ENCODE measurements around the gene RELCH.

Gene RELCH

GRCh38 chr18:62325806-62326645 lies 139.0 kb downstream of the RELCH start:
- peak overlapping the region; percentile 50 for H3K9ac ChIP-seq (ENCODE audit: low read length)
- H3K4me3 ChIP-seq (ENCODE audit: low read length): peak overlapping the region; percentile 74
- peaks cover 57% of the 10 kb centered on the region for H3K4me1 ChIP-seq (ENCODE audit: control insufficient read depth, low read depth, low read length)
- no peaks in the 10 kb centered on the region for H3K9me3 ChIP-seq (ENCODE audit: control insufficient read depth, low read depth, low read length)
- H3K27me3 ChIP-seq (ENCODE audit: control insufficient read depth, insufficient read depth, low read length): peaks cover 50% of the 10 kb centered on the region
- H3K36me3 ChIP-seq (ENCODE audit: control insufficient read depth, low read depth, low read length): no peaks in the 10 kb centered on the region
- H3K27ac ChIP-seq (ENCODE audit: low read length): no peak overlapping the region

- Histone ChIP-seq H3K27me3 (ENCODE audit: control insufficient read depth, insufficient read depth, low read length) (peaks cover 45% of the 10 kb centered on the region), H3K27ac (ENCODE audit: low read length) (no peak overlapping the region), H3K9me3 (ENCODE audit: control insufficient read depth, low read depth, low read length) (no peaks in the 10 kb centered on the region), H3K9ac (ENCODE audit: low read length) (no peak overlapping the region), H3K4me3 (ENCODE audit: low read length) (peak overlapping the region; percentile 74), H3K36me3 (ENCODE audit: control insufficient read depth, low read depth, low read length) (no peaks in the 10 kb centered on the region), H3K4me1 (ENCODE audit: control insufficient read depth, low read depth, low read length) (peaks cover 50% of the 10 kb centered on the region)
These were observed 139.7 kb downstream of the RELCH start for GRCh38 chr18:62326646-62327348.

GRCh38 chr18:62327977-62328376 lies 140.9 kb downstream of the RELCH start:
- Histone ChIP-seq H3K27ac (ENCODE audit: low read length) (no peak overlapping the region), H3K36me3 (ENCODE audit: control insufficient read depth, low read depth, low read length) (no peaks in the 10 kb centered on the region), H3K4me1 (ENCODE audit: control insufficient read depth, low read depth, low read length) (peaks cover 39% of the 10 kb centered on the region), H3K9me3 (ENCODE audit: control insufficient read depth, low read depth, low read length) (no peaks in the 10 kb centered on the region), H3K4me3 (ENCODE audit: low read length) (no peak overlapping the region), H3K9ac (ENCODE audit: low read length) (no peak overlapping the region), H3K27me3 (ENCODE audit: control insufficient read depth, insufficient read depth, low read length) (peaks cover 39% of the 10 kb centered on the region)

- Histone ChIP-seq H3K27ac (ENCODE audit: low read length) (no peak overlapping the region), H3K4me1 (ENCODE audit: control insufficient read depth, low read depth, low read length) (peaks cover 32% of the 10 kb centered on the region), H3K9me3 (ENCODE audit: control insufficient read depth, low read depth, low read length) (no peaks in the 10 kb centered on the region), H3K27me3 (ENCODE audit: control insufficient read depth, insufficient read depth, low read length) (peaks cover 37% of the 10 kb centered on the region), H3K4me3 (ENCODE audit: low read length) (no peak overlapping the region), H3K9ac (ENCODE audit: low read length) (no peak overlapping the region), H3K36me3 (ENCODE audit: control insufficient read depth, low read depth, low read length) (no peaks in the 10 kb centered on the region)
These were observed 141.8 kb downstream of the RELCH start for GRCh38 chr18:62328586-62329525.

- H3K9me3 ChIP-seq (ENCODE audit: control insufficient read depth, low read depth, low read length): no peaks in the 10 kb centered on the region
- H3K9ac ChIP-seq (ENCODE audit: low read length): no peak overlapping the region
- H3K27me3 ChIP-seq (ENCODE audit: control insufficient read depth, insufficient read depth, low read length): peaks cover 27% of the 10 kb centered on the region
- H3K27ac ChIP-seq (ENCODE audit: low read length): no peak overlapping the region
- H3K36me3 ChIP-seq (ENCODE audit: control insufficient read depth, low read depth, low read length): no peaks in the 10 kb centered on the region
- H3K4me3 ChIP-seq (ENCODE audit: low read length): no peak overlapping the region
- H3K4me1 ChIP-seq (ENCODE audit: control insufficient read depth, low read depth, low read length): peaks cover 25% of the 10 kb centered on the region
These were observed 142.8 kb downstream of the RELCH start for GRCh38 chr18:62329691-62330454.

GRCh38 chr18:62330650-62331049 lies 143.6 kb downstream of the RELCH start:
- no peaks in the 10 kb centered on the region for H3K9me3 ChIP-seq (ENCODE audit: control insufficient read depth, low read depth, low read length)
- peaks cover 25% of the 10 kb centered on the region for H3K4me1 ChIP-seq (ENCODE audit: control insufficient read depth, low read depth, low read length)
- H3K9ac ChIP-seq (ENCODE audit: low read length): no peak overlapping the region
- no peak overlapping the region for H3K4me3 ChIP-seq (ENCODE audit: low read length)
- H3K27me3 ChIP-seq (ENCODE audit: control insufficient read depth, insufficient read depth, low read length): peaks cover 24% of the 10 kb centered on the region
- no peak overlapping the region for H3K27ac ChIP-seq (ENCODE audit: low read length)
- H3K36me3 ChIP-seq (ENCODE audit: control insufficient read depth, low read depth, low read length): no peaks in the 10 kb centered on the region

GRCh38 chr18:62331581-62332356 lies 144.7 kb downstream of the RELCH start:
- no peaks in the 10 kb centered on the region for H3K9me3 ChIP-seq (ENCODE audit: control insufficient read depth, low read depth, low read length)
- H3K27me3 ChIP-seq (ENCODE audit: control insufficient read depth, insufficient read depth, low read length): peaks cover 13% of the 10 kb centered on the region

GRCh38 chr18:62332431-62332830 lies 145.4 kb downstream of the RELCH start:
- no peak overlapping the region for H3K9ac ChIP-seq (ENCODE audit: low read length)
- H3K36me3 ChIP-seq (ENCODE audit: control insufficient read depth, low read depth, low read length): no peaks in the 10 kb centered on the region
- H3K9me3 ChIP-seq (ENCODE audit: control insufficient read depth, low read depth, low read length): no peaks in the 10 kb centered on the region
- no peak overlapping the region for H3K27ac ChIP-seq (ENCODE audit: low read length)
- peaks cover 22% of the 10 kb centered on the region for H3K4me1 ChIP-seq (ENCODE audit: control insufficient read depth, low read depth, low read length)
- peaks cover 6% of the 10 kb centered on the region for H3K27me3 ChIP-seq (ENCODE audit: control insufficient read depth, insufficient read depth, low read length)
- no peak overlapping the region for H3K4me3 ChIP-seq (ENCODE audit: low read length)

More at GRCh38 chr18:62331581-62332356, 144.7 kb downstream of the RELCH start:
- Histone ChIP-seq H3K4me3 (ENCODE audit: low read length) (no peak overlapping the region), H3K9ac (ENCODE audit: low read length) (no peak overlapping the region), H3K4me1 (ENCODE audit: control insufficient read depth, low read depth, low read length) (peaks cover 22% of the 10 kb centered on the region), H3K27ac (ENCODE audit: low read length) (no peak overlapping the region), H3K36me3 (ENCODE audit: control insufficient read depth, low read depth, low read length) (no peaks in the 10 kb centered on the region)

- Histone ChIP-seq H3K27ac (ENCODE audit: low read length) (no peak overlapping the region), H3K9me3 (ENCODE audit: control insufficient read depth, low read depth, low read length) (no peaks in the 10 kb centered on the region), H3K4me3 (ENCODE audit: low read length) (no peak overlapping the region), H3K36me3 (ENCODE audit: control insufficient read depth, low read depth, low read length) (no peaks in the 10 kb centered on the region), H3K4me1 (ENCODE audit: control insufficient read depth, low read depth, low read length) (peaks cover 29% of the 10 kb centered on the region), H3K27me3 (ENCODE audit: control insufficient read depth, insufficient read depth, low read length) (no peaks in the 10 kb centered on the region), H3K9ac (ENCODE audit: low read length) (no peak overlapping the region)
These were observed 146.1 kb downstream of the RELCH start for GRCh38 chr18:62332964-62333695.

GRCh38 chr18:62334120-62334519 lies 147.1 kb downstream of the RELCH start:
- peaks cover 35% of the 10 kb centered on the region for H3K4me1 ChIP-seq (ENCODE audit: control insufficient read depth, low read depth, low read length)
- H3K9me3 ChIP-seq (ENCODE audit: control insufficient read depth, low read depth, low read length): no peaks in the 10 kb centered on the region
- H3K27me3 ChIP-seq (ENCODE audit: control insufficient read depth, insufficient read depth, low read length): no peaks in the 10 kb centered on the region
- no peak overlapping the region for H3K27ac ChIP-seq (ENCODE audit: low read length)
- no peak overlapping the region for H3K4me3 ChIP-seq (ENCODE audit: low read length)
- no peaks in the 10 kb centered on the region for H3K36me3 ChIP-seq (ENCODE audit: control insufficient read depth, low read depth, low read length)
- H3K9ac ChIP-seq (ENCODE audit: low read length): no peak overlapping the region

Measured in iPS-18a (cell line).